GM12878 (cell line): Measurements from ENCODE around the gene SERP1. TPM values are rescaled to one million over a fixed set of nuclear protein-coding genes. Genes with fewer than 3 reads are reported as not detected.
A peak's percentile ranks its signal among the peaks of the same experiment; 100 is the strongest.

ENCODE experiments used
- ATAC-seq: fragments of 200-7000 bp; cut with Tn5 transposase; 3 replicates; pipeline ENCODE4 v1.9.1; 2020; ENCODE audit warnings: mild to moderate bottlenecking, moderate library complexity
- BruUV-seq: library from RNA; stranded (reverse); fragments of 400-500 nt; replicated peaks from 2 replicates; lab custom pipeline; 2021; lab: Mats Ljungman, UMichigan
- CTCF ChIA-PET: fragments of 300-600 bp; sonication (Branson Sonifier 250); formaldehyde crosslinking; extraction: SDS; loops from one replicate; lab custom pipeline; 2021; ENCODE audit warnings: inconsistent platforms; lab: Yijun Ruan, JAX
- POLR2A ChIA-PET: fragments of 350-600 bp; formaldehyde crosslinking; extraction: SDS; loops from one replicate; lab custom pipeline; 2021; ENCODE audit warnings: inconsistent platforms; lab: Charles Lee
- RAD21 ChIA-PET: fragments of 300-600 bp; sonication (Branson Sonifier 250); formaldehyde crosslinking; loops from one replicate; lab custom pipeline; 2023; ENCODE audit warnings: antibody characterized with exemption; ENCODE audit not compliant: unreplicated experiment; lab: Charles Lee
- SMC1A ChIA-PET: fragments of 300-600 bp; sonication (Branson Sonifier 250); formaldehyde crosslinking; loops from one replicate; lab custom pipeline; 2023; ENCODE audit not compliant: unreplicated experiment, uncharacterized antibody; lab: Charles Lee
- DNase-seq: peaks from one replicate; pipeline ENCODE4 v3.0.0-alpha.2; 2011; ENCODE audit warnings: low read depth, low spot score
- FAIRE-seq: peaks from 3 replicates; lab custom pipeline; 2011; peaks lifted over from hg19 to GRCh38; lab: Jason Lieb, UNC
- H2AFZ ChIP-seq: 2 replicates; pipeline ENCODE4 v1.6.0; 2011; ENCODE audit warnings: low read depth, low read length, control low read depth; ENCODE audit not compliant: control insufficient read depth
- H3K27ac ChIP-seq: 2 replicates; pipeline ENCODE4 v1.5.1; 2011; ENCODE audit warnings: control low read depth; ENCODE audit not compliant: control insufficient read depth, insufficient read depth
- H3K27me3 ChIP-seq, 2 experiments: replicated peaks in 1 of 2; 2 replicates each; pipeline versions ENCODE4 v1.6.0 to v1.6.1; 2011; ENCODE audit warnings: low read length in 1 of 2; ENCODE audit not compliant: control insufficient read depth in 2 of 2, insufficient read depth in 2 of 2
- H3K36me3 ChIP-seq, 2 experiments: 2 replicates each; pipeline ENCODE4 v1.5.1; 2011; ENCODE audit warnings: low read length in 1 of 2; ENCODE audit not compliant: control insufficient read depth in 2 of 2, insufficient read depth in 2 of 2
- H3K4me1 ChIP-seq: 2 replicates; pipeline ENCODE4 v1.6.1; 2011; ENCODE audit warnings: mild to moderate bottlenecking, low read length, moderate library complexity, mixed read lengths; ENCODE audit not compliant: control insufficient read depth, insufficient read depth
- H3K4me2 ChIP-seq: 2 replicates; pipeline ENCODE4 v1.6.0; 2011; ENCODE audit warnings: control low read depth; ENCODE audit not compliant: control insufficient read depth, insufficient read depth
- H3K4me3 ChIP-seq: fragments of 200-600 bp; sonication (generic); 2 replicates; pipeline ENCODE4 v1.5.1; 2016
- H3K79me2 ChIP-seq: 2 replicates; pipeline ENCODE4 v1.6.0; 2011; ENCODE audit warnings: low read length; ENCODE audit not compliant: control insufficient read depth, insufficient read depth
- H3K9ac ChIP-seq: 2 replicates; pipeline ENCODE4 v1.8.0; 2011; ENCODE audit warnings: low read length, control low read depth, mixed read lengths; ENCODE audit not compliant: control insufficient read depth, insufficient read depth
- H3K9me3 ChIP-seq: replicated peaks from 3 replicates; pipeline ENCODE4 v1.5.1; 2011; ENCODE audit warnings: mild to moderate bottlenecking, low read length; ENCODE audit not compliant: control insufficient read depth, insufficient read depth
- H4K20me1 ChIP-seq: 2 replicates; pipeline ENCODE4 v1.6.0; 2011; ENCODE audit not compliant: control insufficient read depth, insufficient read depth
- BMI1 ChIP-seq: fragments of 450-650 bp; IDR thresholded peaks from 2 replicates; pipeline ENCODE4 v1.6.1; 2016; ENCODE audit warnings: mild to moderate bottlenecking, moderate library complexity, borderline replicate concordance
- EED ChIP-seq: sonication (generic); IDR thresholded peaks from 2 replicates; pipeline ENCODE4 v1.6.1; 2016; ENCODE audit warnings: antibody characterized with exemption, low read depth
- FOXM1 ChIP-seq: IDR thresholded peaks from 2 replicates; pipeline ENCODE4 v1.6.1; 2012; ENCODE audit warnings: low read depth, mild to moderate bottlenecking, inconsistent platforms, low read length, moderate library complexity
- JUNB ChIP-seq: IDR thresholded peaks from 2 replicates; pipeline ENCODE4 v1.6.1; 2016; ENCODE audit warnings: antibody characterized with exemption, mild to moderate bottlenecking
- POLR2A ChIP-seq: IDR thresholded peaks from 2 replicates; pipeline ENCODE4 v1.6.1; 2011; ENCODE audit warnings: low read depth, mild to moderate bottlenecking, low read length
- RBBP5 ChIP-seq: fragments of 200-600 bp; sonication (generic); conservative IDR thresholded peaks from 2 replicates; pipeline ENCODE4 v1.6.1; 2016
- SMAD1 ChIP-seq: fragments of 450-650 bp; IDR thresholded peaks from 2 replicates; pipeline ENCODE4 v1.6.1; 2018; ENCODE audit warnings: mild to moderate bottlenecking, low read depth; ENCODE audit not compliant: partially characterized antibody
- SP1 ChIP-seq: IDR thresholded peaks from one replicate; pipeline ENCODE4 v1.6.1; 2011; ENCODE audit warnings: low read depth, low read length
- WGBS: methylation state at CpG from one replicate; pipeline ENCODE4 v1.1.6; 2016; ENCODE audit warnings: low lambda C conversion rate; ENCODE audit not compliant: insufficient replicate concordance, insufficient coverage; ENCODE audit errors: missing lambda C conversion rate; 5-methylcytosine and 5-hydroxymethylcytosine counted together
- in situ Hi-C: fragments of 300-500 bp; cut with MboI; formaldehyde crosslinking; loops from 9 replicates; pipeline ENCODE4 v1.14.3; 2018; ENCODE audit warnings: mixed read lengths
- intact Hi-C: fragments of 100-400 bp; cut with micrococcal nuclease; formaldehyde crosslinking; loops from one replicate; pipeline ENCODE4 v1.14.2; 2022; ENCODE audit not compliant: unreplicated experiment
- polyA plus RNA-seq, 11 experiments: library from polyadenylated mRNA; depleted of rRNA in 4 of 11; unstranded in 6 of 11; stranded (reverse) in 5 of 11; fragments of >200 nt; fragmentation: Nextera tagmentation in 4 of 11; fragmentation: Illumina TruSeq in 1 of 11; extraction: Ambion mirVana in 4 of 11; extraction: Trizol in 1 of 11; gene quantifications; 1 replicate in 1 of 11; 2 replicates in 10 of 11; pipeline versions ENCODE4 v1.2.1 to v1.2.3, GENCODE V29; 2011 to 2016; ENCODE audit warnings: inconsistent platforms in 2 of 11, missing spikeins in 2 of 11, low read depth in 1 of 11
- total RNA-seq, 4 experiments: library from RNA; depleted of rRNA in 3 of 4; stranded (reverse); fragments of >200 nt in 3 of 4; fragmentation: Illumina TruSeq in 1 of 4; extraction: Trizol in 1 of 4; gene quantifications; 2 replicates each; pipeline versions ENCODE4 v1.2.1 to v1.2.3, GENCODE V29; 2013 to 2021

The SERP1 gene
- total and polyA plus RNA-seq, 10 of the 15 experiments (the other 5 are each of a cell fraction or from before 2014, with no cell fraction given): 31.1 to 242 (median 87.0) TPM

DNA sequence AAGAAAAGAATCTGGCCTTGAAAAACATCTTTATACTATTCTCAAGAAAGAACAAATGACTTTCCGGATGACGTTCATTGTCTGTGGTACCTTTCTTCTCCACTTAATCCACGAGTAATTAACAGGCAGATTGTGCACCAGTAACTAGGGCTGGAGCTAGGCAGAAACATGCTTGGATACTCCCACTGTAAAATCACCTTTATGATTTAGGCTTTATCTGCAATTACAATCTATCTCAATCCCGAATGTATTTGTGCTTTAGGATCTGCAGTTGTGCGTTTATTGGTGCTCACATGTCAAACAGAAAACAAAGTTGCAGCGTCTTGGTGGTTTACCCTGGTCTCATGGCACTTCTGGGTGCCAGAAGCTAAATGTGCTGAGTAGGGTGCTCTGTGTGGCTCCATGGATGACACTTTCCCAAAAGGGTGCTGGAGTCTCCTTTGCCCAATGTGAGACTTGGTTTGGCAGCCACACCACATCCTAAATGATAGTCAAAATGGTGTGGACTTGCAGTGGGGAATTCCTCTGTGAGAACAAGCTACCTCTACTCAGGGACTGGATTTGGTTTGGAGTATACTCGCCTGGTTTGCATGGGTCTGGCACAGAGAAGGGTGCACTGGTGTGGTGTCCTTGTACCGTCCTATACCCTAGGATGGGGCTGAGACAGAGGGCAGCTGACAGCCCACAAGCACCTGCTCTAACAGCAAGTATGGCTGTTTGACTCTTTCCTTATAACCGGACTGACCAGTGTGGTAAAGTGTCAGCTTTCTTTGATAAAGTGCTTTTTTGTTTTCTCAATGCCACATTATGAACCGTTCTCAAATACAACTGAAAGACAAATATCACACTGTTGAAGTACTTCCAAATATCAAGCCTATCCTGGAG lies 7.7 kb downstream of the SERP1 start:
- no peaks in the 10 kb centered on the region; the same call in 1 of the 2 replicates for H4K20me1 ChIP-seq
- peaks cover 10% of the 10 kb centered on the region for H3K79me2 ChIP-seq
- no peak overlapping the region for H3K27ac ChIP-seq
- H3K9ac ChIP-seq: no peak overlapping the region
- no peak overlapping the region for H3K4me2 ChIP-seq
- H3K4me3 ChIP-seq: no peak overlapping the region
- in situ Hi-C loops (loop anchor here (5.0 to 25.0 kb wide), 2 partner anchors 329 to 599 kb away; no protein-coding TSS in a partner anchor), intact Hi-C loops (no loop called here)
- no peak overlapping the region for H2AFZ ChIP-seq
- FAIRE-seq (no peak), ATAC-seq (peak; percentile 12; the same call in 2 of the 3 replicates), DNase-seq (no peak)
- CTCF ChIA-PET: interaction anchor here (0.6 to 3.6 kb wide), 3 partner anchors 11 to 103 kb away, joined by 3 to 16 read pairs (median 6); no protein-coding TSS in a partner anchor
- no peak for TF ChIP-seq EED
- TF ChIP-seq RBBP5: no peak
- no peak for TF ChIP-seq SP1
- TF ChIP-seq SMAD1: no peak
- TF ChIP-seq FOXM1: no peak
- no peak for TF ChIP-seq JUNB
- no peak for TF ChIP-seq BMI1
- peak; percentile 56; the same call in 1 of the 2 replicates for TF ChIP-seq POLR2A
- no TSS peak for BruUV-seq
- H3K9me3 ChIP-seq: no peaks in the 10 kb centered on the region
- no peaks in the 10 kb centered on the region for H3K27me3 ChIP-seq
- peaks cover 0 to 4% of the 10 kb centered on the region in 2 experiments; a peak in 1 of 4 replicates for H3K36me3 ChIP-seq
- WGBS: 95% methylated on average over 10 of the region's 10 CpGs
- POLR2A ChIA-PET: interaction anchor here (1.7 kb wide), 1 partner anchor 13 kb away, joined by 3 read pairs; no protein-coding TSS in a partner anchor
- no peaks in the 10 kb centered on the region for H3K4me1 ChIP-seq
- RAD21 ChIA-PET: no interaction called here
- SMC1A ChIA-PET: interaction anchor here (0.7 to 2.2 kb wide), 8 partner anchors 13 to 227 kb away, joined by 3 to 6 read pairs (median 3); partner anchors contain the start of gene ERICH6
